ENCODE measurements around the gene CFLAR. TPM values are rescaled to one million over a fixed set of nuclear protein-coding genes. Genes with fewer than 3 reads are reported as not detected.

Gene CFLAR
- total and polyA plus RNA-seq, 9 donors, result 27.4 to 48.9 (median 31.6) TPM

DNA sequence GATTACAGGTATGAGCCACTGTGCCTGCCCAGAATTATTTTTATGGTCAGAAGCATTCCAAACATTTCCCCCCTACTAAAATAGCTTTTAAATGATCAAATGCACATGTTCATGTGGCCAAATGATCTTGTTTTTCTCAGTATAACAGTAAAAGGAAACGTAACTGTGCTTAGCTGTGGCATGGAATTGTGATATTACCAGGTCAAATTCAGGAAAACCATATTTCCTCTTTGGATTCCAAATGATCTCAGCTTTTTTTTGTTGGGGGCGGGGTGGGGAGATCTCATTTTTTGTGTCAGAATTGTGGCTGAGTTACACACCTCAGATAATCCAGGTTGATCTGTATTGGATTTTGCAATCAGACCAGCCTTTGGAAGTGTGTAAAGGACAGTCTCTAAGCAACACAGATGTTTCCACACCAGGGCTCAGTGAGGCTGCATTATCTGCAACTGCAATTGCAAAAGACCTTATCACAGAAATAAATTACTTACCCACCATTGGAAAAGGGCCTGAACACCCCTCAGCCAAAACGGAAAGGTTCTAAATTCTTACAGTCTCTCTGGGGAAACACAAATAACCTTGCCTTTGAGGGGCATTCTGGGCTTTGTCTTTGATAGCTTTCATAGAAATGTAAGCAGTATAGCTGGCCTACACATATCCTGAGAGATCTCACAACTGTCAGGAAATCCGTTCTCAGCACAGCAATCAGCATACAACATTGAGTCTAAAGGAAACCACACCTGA lies 75.3 kb downstream of the CFLAR start:
- DNase-seq, result peak; percentile 46
- Histone ChIP-seq H3K9me3 (replicated peaks; ENCODE audit: control insufficient read depth, low read depth, low read length) (peaks cover 2% of the 10 kb centered on the region), H3K27me3 (ENCODE audit: control insufficient read depth, insufficient read depth, low read length) (no peaks in the 10 kb centered on the region), H3K4me3 (ENCODE audit: low read length) (no peak overlapping the region), H3K36me3 (ENCODE audit: control insufficient read depth, insufficient read depth, low read length) (no peaks in the 10 kb centered on the region), H3K4me1 (ENCODE audit: control insufficient read depth, insufficient read depth, low read length) (no peaks in the 10 kb centered on the region), H3K27ac (ENCODE audit: low read length) (peak overlapping the region; percentile 45)
- WGBS (ENCODE audit: insufficient coverage), result no CpG with 5 or more reads among the region's 4 CpGs

DNA sequence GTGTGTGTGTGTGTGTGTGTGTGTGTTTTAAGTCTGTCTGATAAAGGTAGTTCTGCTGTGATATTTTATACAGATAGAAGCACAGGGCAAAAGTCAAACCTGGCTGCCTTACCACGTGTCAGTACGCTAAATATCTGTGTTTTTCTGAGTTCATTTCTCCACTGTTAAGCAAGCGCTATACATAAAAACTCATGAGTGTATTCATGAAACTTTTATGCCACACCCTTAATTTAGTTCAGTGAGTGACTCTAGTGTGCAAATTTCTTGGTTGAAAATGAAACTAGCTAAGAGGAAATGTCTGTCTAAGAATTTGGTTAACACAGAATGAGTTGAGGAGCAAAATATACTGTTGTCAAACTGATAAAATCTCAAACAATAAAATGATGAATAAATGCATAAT lies 78.1 kb downstream of the CFLAR start:
- no peak for DNase-seq
- Histone ChIP-seq H3K36me3 (ENCODE audit: control insufficient read depth, insufficient read depth, low read length) (no peaks in the 10 kb centered on the region), H3K27me3 (ENCODE audit: control insufficient read depth, insufficient read depth, low read length) (no peaks in the 10 kb centered on the region), H3K27ac (ENCODE audit: low read length) (no peak overlapping the region), H3K9me3 (replicated peaks; ENCODE audit: control insufficient read depth, low read depth, low read length) (no peaks in the 10 kb centered on the region), H3K4me1 (ENCODE audit: control insufficient read depth, insufficient read depth, low read length) (no peaks in the 10 kb centered on the region), H3K4me3 (ENCODE audit: low read length) (no peak overlapping the region)
- no CpG with 5 or more reads among the region's 3 CpGs for WGBS (ENCODE audit: insufficient coverage)

GRCh38 chr2:201195331-201195730 lies 79.4 kb downstream of the CFLAR start:
- H3K9me3 ChIP-seq (replicated peaks; ENCODE audit: control insufficient read depth, low read depth, low read length), result no peaks in the 10 kb centered on the region
- H3K27ac ChIP-seq (ENCODE audit: low read length), result no peak overlapping the region
- H3K27me3 ChIP-seq (ENCODE audit: control insufficient read depth, insufficient read depth, low read length), result no peaks in the 10 kb centered on the region
- no CpG with 5 or more reads among the region's 3 CpGs for WGBS (ENCODE audit: insufficient coverage)
- H3K4me3 ChIP-seq (ENCODE audit: low read length), result no peak overlapping the region
- no peak for DNase-seq
- no peaks in the 10 kb centered on the region for H3K4me1 ChIP-seq (ENCODE audit: control insufficient read depth, insufficient read depth, low read length)
- no peaks in the 10 kb centered on the region for H3K36me3 ChIP-seq (ENCODE audit: control insufficient read depth, insufficient read depth, low read length)

- H3K27ac ChIP-seq (ENCODE audit: low read length), result no peak overlapping the region
These were observed 80.0 kb downstream of the CFLAR start for GRCh38 chr2:201196003-201196402.

GRCh38 chr2:201196803-201197202 lies 80.8 kb downstream of the CFLAR start:
- H3K4me1 ChIP-seq (ENCODE audit: control insufficient read depth, insufficient read depth, low read length), result no peaks in the 10 kb centered on the region
- WGBS (ENCODE audit: insufficient coverage), result no CpG with 5 or more reads among the region's 1 CpG
- no peak for DNase-seq
- H3K36me3 ChIP-seq (ENCODE audit: control insufficient read depth, insufficient read depth, low read length), result no peaks in the 10 kb centered on the region
- no peak overlapping the region for H3K4me3 ChIP-seq (ENCODE audit: low read length)
- H3K9me3 ChIP-seq (replicated peaks; ENCODE audit: control insufficient read depth, low read depth, low read length), result no peaks in the 10 kb centered on the region
- no peak overlapping the region for H3K27ac ChIP-seq (ENCODE audit: low read length)
- no peaks in the 10 kb centered on the region for H3K27me3 ChIP-seq (ENCODE audit: control insufficient read depth, insufficient read depth, low read length)

More at GRCh38 chr2:201196003-201196402, 80.0 kb downstream of the CFLAR start:
- no peaks in the 10 kb centered on the region for H3K36me3 ChIP-seq (ENCODE audit: control insufficient read depth, insufficient read depth, low read length)
- H3K27me3 ChIP-seq (ENCODE audit: control insufficient read depth, insufficient read depth, low read length), result no peaks in the 10 kb centered on the region
- H3K4me1 ChIP-seq (ENCODE audit: control insufficient read depth, insufficient read depth, low read length), result no peaks in the 10 kb centered on the region
- DNase-seq, result no peak
- no peaks in the 10 kb centered on the region for H3K9me3 ChIP-seq (replicated peaks; ENCODE audit: control insufficient read depth, low read depth, low read length)
- no peak overlapping the region for H3K4me3 ChIP-seq (ENCODE audit: low read length)
- 60% methylated on average over 1 of the region's 3 CpGs for WGBS (ENCODE audit: insufficient coverage)

- H3K27ac ChIP-seq (ENCODE audit: low read length), result no peak overlapping the region
These were observed 81.8 kb downstream of the CFLAR start for GRCh38 chr2:201197781-201198180.

DNA sequence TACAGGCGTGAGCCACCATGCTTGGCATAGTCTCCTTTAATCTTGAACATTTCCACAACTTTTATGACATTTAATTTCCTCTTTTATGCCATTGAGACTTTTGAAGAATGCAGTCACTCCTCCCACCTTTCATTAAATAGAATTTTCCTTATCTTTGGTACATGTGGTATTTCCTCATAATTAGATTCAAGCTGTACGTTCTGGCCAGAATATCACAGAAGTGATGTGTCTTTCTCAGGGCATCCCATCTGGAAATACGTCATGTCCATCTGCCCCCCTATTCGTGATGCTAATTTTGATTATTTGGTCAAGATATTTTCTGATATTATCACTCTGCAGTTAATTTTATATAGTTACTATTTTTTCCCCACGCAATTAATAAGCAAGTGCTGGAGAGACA lies 83.9 kb downstream of the CFLAR start:
- Histone ChIP-seq H3K27me3 (ENCODE audit: control insufficient read depth, insufficient read depth, low read length) (no peaks in the 10 kb centered on the region), H3K36me3 (ENCODE audit: control insufficient read depth, insufficient read depth, low read length) (no peaks in the 10 kb centered on the region), H3K4me3 (ENCODE audit: low read length) (no peak overlapping the region), H3K4me1 (ENCODE audit: control insufficient read depth, insufficient read depth, low read length) (no peaks in the 10 kb centered on the region), H3K9me3 (replicated peaks; ENCODE audit: control insufficient read depth, low read depth, low read length) (no peaks in the 10 kb centered on the region), H3K27ac (ENCODE audit: low read length) (no peak overlapping the region)
- WGBS (ENCODE audit: insufficient coverage), result 50% methylated on average over 1 of the region's 5 CpGs
- no peak for DNase-seq

More at GRCh38 chr2:201197781-201198180, 81.8 kb downstream of the CFLAR start:
- H3K9me3 ChIP-seq (replicated peaks; ENCODE audit: control insufficient read depth, low read depth, low read length), result no peaks in the 10 kb centered on the region
- no peaks in the 10 kb centered on the region for H3K4me1 ChIP-seq (ENCODE audit: control insufficient read depth, insufficient read depth, low read length)
- H3K36me3 ChIP-seq (ENCODE audit: control insufficient read depth, insufficient read depth, low read length), result no peaks in the 10 kb centered on the region
- no peaks in the 10 kb centered on the region for H3K27me3 ChIP-seq (ENCODE audit: control insufficient read depth, insufficient read depth, low read length)
- H3K4me3 ChIP-seq (ENCODE audit: low read length), result no peak overlapping the region
- no CpG with 5 or more reads among the region's 4 CpGs for WGBS (ENCODE audit: insufficient coverage)
- DNase-seq, result no peak

GRCh38 chr2:201200345-201200744 lies 84.4 kb downstream of the CFLAR start:
- no peak overlapping the region for H3K4me3 ChIP-seq (ENCODE audit: low read length)
- H3K36me3 ChIP-seq (ENCODE audit: control insufficient read depth, insufficient read depth, low read length), result no peaks in the 10 kb centered on the region
- H3K4me1 ChIP-seq (ENCODE audit: control insufficient read depth, insufficient read depth, low read length), result no peaks in the 10 kb centered on the region
- H3K27me3 ChIP-seq (ENCODE audit: control insufficient read depth, insufficient read depth, low read length), result no peaks in the 10 kb centered on the region
- DNase-seq, result no peak
- H3K9me3 ChIP-seq (replicated peaks; ENCODE audit: control insufficient read depth, low read depth, low read length), result no peaks in the 10 kb centered on the region
- 63% methylated on average over 4 of the region's 8 CpGs for WGBS (ENCODE audit: insufficient coverage)
- no peak overlapping the region for H3K27ac ChIP-seq (ENCODE audit: low read length)

- Histone ChIP-seq H3K27me3 (ENCODE audit: control insufficient read depth, insufficient read depth, low read length) (no peaks in the 10 kb centered on the region), H3K27ac (ENCODE audit: low read length) (no peak overlapping the region), H3K4me1 (ENCODE audit: control insufficient read depth, insufficient read depth, low read length) (no peaks in the 10 kb centered on the region), H3K4me3 (ENCODE audit: low read length) (no peak overlapping the region), H3K9me3 (replicated peaks; ENCODE audit: control insufficient read depth, low read depth, low read length) (no peaks in the 10 kb centered on the region), H3K36me3 (ENCODE audit: control insufficient read depth, insufficient read depth, low read length) (no peaks in the 10 kb centered on the region)
- WGBS (ENCODE audit: insufficient coverage), result 89% methylated on average over 6 of the region's 8 CpGs
- DNase-seq, result no peak
These were observed 85.4 kb downstream of the CFLAR start for GRCh38 chr2:201201371-201201770.

DNA sequence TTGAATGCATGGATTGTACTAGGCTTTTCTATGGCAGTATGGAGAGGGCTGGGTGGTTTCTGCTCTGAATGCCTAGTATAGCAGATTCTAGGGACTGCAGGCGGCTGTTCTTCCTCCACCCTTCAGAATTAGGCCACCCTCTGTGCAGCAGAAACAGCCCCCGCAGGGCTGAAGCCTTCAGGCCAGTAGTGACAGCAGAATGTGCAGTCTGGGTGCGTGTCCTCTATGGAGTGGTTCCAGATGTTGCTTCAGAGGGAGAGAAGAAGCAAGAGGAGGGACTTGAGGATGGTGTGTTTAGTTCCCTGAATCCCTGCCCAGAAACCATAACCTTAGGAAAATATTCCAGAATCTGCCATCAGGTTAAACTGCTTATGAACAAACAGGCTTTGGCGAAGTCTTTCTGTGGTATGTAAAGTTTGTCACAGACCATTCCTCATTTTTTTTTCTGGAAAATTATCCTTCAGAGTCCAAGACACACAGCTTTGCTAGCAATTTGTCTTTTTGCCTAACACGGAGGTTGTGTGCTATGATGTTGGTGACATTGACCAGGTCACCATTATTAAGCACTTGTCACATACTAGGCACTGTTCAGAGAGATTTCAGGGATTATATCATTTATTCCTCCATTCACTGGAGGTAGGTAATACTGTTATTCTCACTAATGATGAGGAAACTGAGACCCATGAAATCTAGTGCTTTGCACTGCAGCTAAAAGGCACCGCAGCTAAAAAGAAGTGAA lies 88.1 kb downstream of the CFLAR start:
- H3K4me3 ChIP-seq (ENCODE audit: low read length), result no peak overlapping the region
- no peak overlapping the region for H3K27ac ChIP-seq (ENCODE audit: low read length)
- no peaks in the 10 kb centered on the region for H3K27me3 ChIP-seq (ENCODE audit: control insufficient read depth, insufficient read depth, low read length)
- no peaks in the 10 kb centered on the region for H3K9me3 ChIP-seq (replicated peaks; ENCODE audit: control insufficient read depth, low read depth, low read length)
- 100% methylated on average over 1 of the region's 6 CpGs for WGBS (ENCODE audit: insufficient coverage)
- no peaks in the 10 kb centered on the region for H3K4me1 ChIP-seq (ENCODE audit: control insufficient read depth, insufficient read depth, low read length)
- DNase-seq, result peak; percentile 48
- H3K36me3 ChIP-seq (ENCODE audit: control insufficient read depth, insufficient read depth, low read length), result no peaks in the 10 kb centered on the region
